Stimulated activated memory B cell treated with anti-CD40 and anti-IgM and Interleukin-4, amounts not matched to agents 10 μg/mL and 1 μg/mL and 100 μg/mL, for 72 hours (primary cell): ENCODE results near the gene TBL1X.
"Not testable (repeated sequence)": the region's sequence is repeated elsewhere in the genome, so short reads cannot be mapped to it uniquely, and the experiment has no call there.

ENCODE experiments used
- ATAC-seq: fragments of 150-1000 bp; cut with Tn5 transposase; 2 replicates; pipeline ENCODE4 v1.10.0; 2021
- H3K27ac Mint-ChIP-seq: one replicate; pipeline ENCODE4 v1.8.0; 2022; ENCODE audit warnings: mild to moderate bottlenecking, mixed read lengths
- H3K27me3 Mint-ChIP-seq: one replicate; pipeline ENCODE4 v1.8.0; 2022; ENCODE audit warnings: mixed read lengths
- H3K36me3 Mint-ChIP-seq: one replicate; pipeline ENCODE4 v1.8.0; 2022; ENCODE audit warnings: mixed read lengths
- H3K4me1 Mint-ChIP-seq: one replicate; pipeline ENCODE4 v1.8.0; 2022; ENCODE audit warnings: mixed read lengths
- H3K4me3 Mint-ChIP-seq: one replicate; pipeline ENCODE4 v1.8.0; 2022; ENCODE audit warnings: mild to moderate bottlenecking, moderate library complexity, mixed read lengths
- H3K9me3 Mint-ChIP-seq: one replicate; pipeline ENCODE4 v1.8.0; 2022; ENCODE audit warnings: mixed read lengths

Gene TBL1X

DNA sequence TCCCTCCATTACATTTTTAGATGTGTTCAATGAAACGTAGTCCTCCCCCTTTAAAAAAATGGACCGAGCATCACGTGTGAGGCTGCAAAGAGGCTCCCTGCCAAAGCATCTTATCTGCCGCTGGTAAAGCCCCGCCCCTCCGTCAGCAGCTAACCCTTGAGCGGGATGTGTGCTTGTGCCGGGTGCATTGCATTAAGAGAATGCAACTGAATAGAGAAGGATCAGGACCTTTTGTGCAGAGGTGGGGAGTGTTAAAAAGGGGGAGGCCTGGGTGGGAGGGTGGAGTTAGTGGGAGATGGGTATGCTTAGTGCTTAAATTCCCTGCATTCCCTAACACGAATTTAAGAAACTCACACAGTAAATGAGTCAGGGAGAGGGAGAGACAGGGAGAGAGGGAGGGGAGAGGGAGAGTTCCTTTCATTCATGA, 66.0 kb downstream of the TBL1X start:
- H3K36me3 Mint-ChIP-seq = no peaks in the 10 kb centered on the region
- H3K27ac Mint-ChIP-seq = peak overlapping the region; percentile 83
- peak overlapping the region; percentile 72 for H3K4me3 Mint-ChIP-seq
- H3K27me3 Mint-ChIP-seq = no peaks in the 10 kb centered on the region
- peaks cover 60% of the 10 kb centered on the region for H3K4me1 Mint-ChIP-seq
- ATAC-seq = peak; percentile 81
- H3K9me3 Mint-ChIP-seq = no peaks in the 10 kb centered on the region

DNA sequence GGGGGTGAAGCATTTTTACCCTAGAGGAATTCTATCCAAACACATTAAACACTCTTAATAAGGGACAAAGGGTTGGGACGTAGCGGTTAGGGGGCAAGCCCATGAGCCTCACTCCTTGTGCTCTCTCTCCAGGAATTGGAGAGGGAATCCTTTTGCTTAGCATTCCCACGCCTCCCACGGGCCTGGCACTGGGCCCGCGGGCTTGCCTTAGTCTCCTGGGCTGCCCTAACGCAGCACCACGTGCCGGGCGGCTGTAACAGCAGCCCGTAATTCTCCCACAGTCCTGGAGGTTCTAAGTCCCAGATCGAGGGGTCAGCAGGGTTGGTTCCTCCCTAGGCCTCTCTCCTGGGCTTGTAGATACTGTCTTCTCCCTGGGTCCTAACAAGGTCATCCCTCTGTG, 67.5 kb downstream of the TBL1X start:
- Mint-ChIP-seq H3K9me3 (no peaks in the 10 kb centered on the region), H3K27ac (no peak overlapping the region), H3K4me3 (no peak overlapping the region), H3K4me1 (peaks cover 49% of the 10 kb centered on the region), H3K27me3 (no peaks in the 10 kb centered on the region), H3K36me3 (peaks cover 4% of the 10 kb centered on the region)
- ATAC-seq = no peak

DNA sequence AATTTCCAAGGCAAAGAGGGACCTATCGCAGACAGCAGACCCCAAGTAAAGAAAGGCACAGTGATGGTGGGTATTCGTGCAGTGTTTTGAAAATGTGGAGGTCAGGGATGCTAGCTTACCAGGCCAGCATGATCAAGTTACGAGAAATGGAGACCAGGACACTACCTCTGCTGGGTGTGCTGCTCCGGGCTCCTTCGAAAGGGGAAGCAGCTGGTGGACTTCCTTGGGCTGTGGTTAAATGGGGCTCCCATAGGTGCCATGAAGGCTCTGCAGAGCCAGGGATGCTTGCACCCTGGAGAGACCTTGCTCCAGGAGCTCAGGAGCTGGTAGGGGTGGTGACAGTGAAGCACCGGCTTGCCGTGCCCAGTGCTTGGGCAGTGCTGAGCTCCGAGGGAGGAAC, 68.8 kb downstream of the TBL1X start:
- Mint-ChIP-seq H3K27me3 (no peaks in the 10 kb centered on the region), H3K36me3 (peaks cover 10% of the 10 kb centered on the region), H3K27ac (no peak overlapping the region), H3K4me3 (no peak overlapping the region), H3K4me1 (peaks cover 43% of the 10 kb centered on the region), H3K9me3 (no peaks in the 10 kb centered on the region)
- ATAC-seq = no peak

- H3K36me3 Mint-ChIP-seq = peaks cover 12% of the 10 kb centered on the region
- H3K27ac Mint-ChIP-seq = peak overlapping the region; percentile 63
- H3K4me3 Mint-ChIP-seq = no peak overlapping the region
- no peaks in the 10 kb centered on the region for H3K27me3 Mint-ChIP-seq
- no peak for ATAC-seq
- H3K9me3 Mint-ChIP-seq = no peaks in the 10 kb centered on the region
- peaks cover 36% of the 10 kb centered on the region for H3K4me1 Mint-ChIP-seq
Measured at GRCh38 chrX:9534686-9535085, 69.8 kb downstream of the TBL1X start.

GRCh38 chrX:9535101-9535500, 70.2 kb downstream of the TBL1X start:
- Mint-ChIP-seq H3K4me3 (no peak overlapping the region), H3K27me3 (no peaks in the 10 kb centered on the region), H3K36me3 (peaks cover 12% of the 10 kb centered on the region), H3K9me3 (no peaks in the 10 kb centered on the region), H3K4me1 (peaks cover 33% of the 10 kb centered on the region), H3K27ac (peak overlapping the region; percentile 63)
- ATAC-seq = no peak

DNA sequence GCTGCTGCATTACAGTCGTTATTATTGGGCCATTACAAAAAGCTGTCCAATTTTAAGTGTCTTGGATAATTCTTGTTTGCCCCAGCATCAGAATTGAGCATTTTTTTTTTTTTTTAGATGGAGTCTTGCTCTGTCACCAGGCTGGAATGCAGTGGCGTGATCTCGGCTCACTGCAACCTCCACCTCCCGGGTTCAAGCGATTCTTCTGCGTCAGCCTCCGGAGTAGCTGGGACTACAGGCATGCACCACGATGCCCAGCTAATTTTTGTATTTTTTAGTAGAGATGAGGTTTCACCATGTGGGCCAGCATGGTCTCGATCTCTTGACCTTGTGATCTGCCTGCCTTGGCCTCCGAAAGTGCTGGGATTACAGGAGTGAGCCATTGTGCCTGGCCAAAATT, 71.3 kb downstream of the TBL1X start:
- not testable (repeated sequence) for H3K27ac Mint-ChIP-seq, H3K9me3 Mint-ChIP-seq, H3K27me3 Mint-ChIP-seq, ATAC-seq, H3K4me3 Mint-ChIP-seq
- H3K36me3 Mint-ChIP-seq = peaks cover 12% of the 10 kb centered on the region
- H3K4me1 Mint-ChIP-seq = peaks cover 26% of the 10 kb centered on the region

DNA sequence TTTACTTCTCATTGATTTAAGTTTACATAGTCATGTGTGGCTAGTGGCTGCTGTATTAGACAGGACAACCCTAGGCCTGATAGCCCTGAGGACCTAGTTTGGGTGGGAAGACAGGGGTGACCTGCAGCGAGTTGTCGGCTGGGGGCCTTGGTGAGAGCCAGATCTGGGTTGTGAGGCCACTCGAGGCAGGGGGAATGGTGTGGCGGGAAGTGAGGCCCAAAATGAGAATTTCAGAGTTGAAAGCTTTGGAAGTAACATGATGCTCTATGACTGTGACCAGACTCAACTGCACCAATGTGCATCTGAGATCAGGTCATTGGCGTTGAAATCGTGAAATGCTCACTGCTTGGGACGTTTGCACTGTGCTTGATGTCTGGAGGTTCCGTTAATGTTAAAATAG, 72.9 kb downstream of the TBL1X start:
- Mint-ChIP-seq H3K36me3 (peaks cover 14% of the 10 kb centered on the region), H3K9me3 (no peaks in the 10 kb centered on the region), H3K4me3 (no peak overlapping the region), H3K4me1 (peaks cover 21% of the 10 kb centered on the region), H3K27ac (no peak overlapping the region), H3K27me3 (no peaks in the 10 kb centered on the region)
- ATAC-seq = no peak

DNA sequence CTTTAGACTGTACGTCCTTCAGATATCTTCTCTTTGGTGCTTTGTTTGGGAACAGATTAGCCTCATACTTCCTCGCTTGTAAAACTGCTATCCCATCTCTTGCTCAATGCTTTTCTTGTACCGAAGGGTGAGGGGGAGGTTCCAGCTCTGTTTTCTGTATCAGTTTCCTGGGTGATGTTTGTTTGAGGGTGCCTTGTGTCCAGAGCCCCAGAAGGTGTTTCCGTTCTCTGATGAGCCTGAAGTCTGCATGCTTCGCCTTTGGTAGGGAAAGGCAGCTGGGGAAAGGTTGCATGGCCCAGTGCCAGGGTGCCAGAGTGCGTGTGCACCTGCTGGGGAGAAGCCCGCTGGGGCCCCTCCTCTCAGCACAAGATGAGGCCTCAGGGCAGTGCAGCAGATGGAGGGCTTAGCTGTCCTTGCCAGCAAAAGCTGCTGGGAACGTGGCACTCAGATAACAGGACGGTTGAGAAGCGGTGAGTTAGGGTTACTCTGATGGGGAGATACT, 73.7 kb downstream of the TBL1X start:
- no peak for ATAC-seq
- Mint-ChIP-seq H3K4me1 (peaks cover 13% of the 10 kb centered on the region), H3K4me3 (no peak overlapping the region), H3K9me3 (no peaks in the 10 kb centered on the region), H3K27me3 (no peaks in the 10 kb centered on the region), H3K27ac (no peak overlapping the region), H3K36me3 (peaks cover 17% of the 10 kb centered on the region)

GRCh38 chrX:9539605-9540387, 74.9 kb downstream of the TBL1X start:
- H3K9me3 Mint-ChIP-seq = no peaks in the 10 kb centered on the region
- H3K27ac Mint-ChIP-seq = no peak overlapping the region
- no peak overlapping the region for H3K4me3 Mint-ChIP-seq
- ATAC-seq = no peak
- peaks cover 17% of the 10 kb centered on the region for H3K36me3 Mint-ChIP-seq
- no peaks in the 10 kb centered on the region for H3K27me3 Mint-ChIP-seq
- peaks cover 5% of the 10 kb centered on the region for H3K4me1 Mint-ChIP-seq

- ATAC-seq = no peak
- Mint-ChIP-seq H3K36me3 (peaks cover 20% of the 10 kb centered on the region), H3K4me1 (no peaks in the 10 kb centered on the region), H3K27ac (no peak overlapping the region), H3K9me3 (no peaks in the 10 kb centered on the region), H3K27me3 (no peaks in the 10 kb centered on the region), H3K4me3 (no peak overlapping the region)
Measured at GRCh38 chrX:9542106-9542760, 77.4 kb downstream of the TBL1X start.

GRCh38 chrX:9542761-9543111, 77.9 kb downstream of the TBL1X start:
- no peak overlapping the region for H3K4me3 Mint-ChIP-seq
- no peaks in the 10 kb centered on the region for H3K4me1 Mint-ChIP-seq
- H3K27ac Mint-ChIP-seq = no peak overlapping the region
- no peaks in the 10 kb centered on the region for H3K9me3 Mint-ChIP-seq
- no peaks in the 10 kb centered on the region for H3K27me3 Mint-ChIP-seq
- peaks cover 16% of the 10 kb centered on the region for H3K36me3 Mint-ChIP-seq
- no peak for ATAC-seq

GRCh38 chrX:9555354-9555753, 90.5 kb downstream of the TBL1X start:
- H3K27ac Mint-ChIP-seq = no peak overlapping the region
- no peaks in the 10 kb centered on the region for H3K9me3 Mint-ChIP-seq
- peaks cover 26% of the 10 kb centered on the region for H3K4me1 Mint-ChIP-seq
- H3K4me3 Mint-ChIP-seq = no peak overlapping the region
- peaks cover 24% of the 10 kb centered on the region for H3K36me3 Mint-ChIP-seq
- ATAC-seq = no peak
- no peaks in the 10 kb centered on the region for H3K27me3 Mint-ChIP-seq

DNA sequence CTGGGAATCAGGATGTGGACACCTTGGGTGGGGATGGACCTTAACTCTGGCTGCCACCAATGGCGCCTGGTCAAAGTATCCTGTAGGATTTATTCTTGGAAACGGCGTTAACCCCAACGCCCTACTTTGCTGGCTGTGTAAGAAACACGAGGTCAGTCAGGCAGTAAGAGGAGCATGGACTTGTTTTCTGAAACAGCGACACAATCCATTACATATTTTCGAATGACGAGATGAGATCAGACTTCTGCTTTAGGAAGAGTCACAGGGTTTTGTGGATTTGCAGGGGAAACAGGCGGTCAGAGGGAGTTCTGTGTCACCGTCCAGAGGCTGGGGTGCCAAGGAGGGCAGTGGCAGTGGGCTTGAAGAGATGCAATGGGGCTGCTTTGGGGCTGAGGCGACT, 92.2 kb downstream of the TBL1X start:
- ATAC-seq = no peak
- peaks cover 24% of the 10 kb centered on the region for H3K4me1 Mint-ChIP-seq

DNA sequence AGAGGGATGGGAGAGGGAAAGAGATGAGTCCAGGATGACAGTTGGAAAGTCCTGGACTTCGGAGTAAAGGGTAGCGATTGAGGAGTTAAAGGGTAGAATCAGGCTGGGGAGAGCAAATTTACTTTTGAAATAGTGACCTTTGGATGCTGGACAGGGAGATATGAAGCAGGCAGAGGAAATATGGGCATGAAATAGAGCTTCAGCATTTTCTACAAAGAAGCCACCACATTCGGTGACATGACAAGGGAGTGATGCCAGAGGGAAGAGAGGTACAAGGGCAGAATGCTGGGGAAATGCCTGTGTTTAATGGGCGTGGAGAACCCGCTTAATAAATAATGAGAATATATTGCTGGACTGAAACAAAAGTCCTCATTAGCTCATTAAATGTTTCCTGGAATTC, 92.7 kb downstream of the TBL1X start:
- ATAC-seq = no peak
- Mint-ChIP-seq H3K27me3 (no peaks in the 10 kb centered on the region), H3K9me3 (no peaks in the 10 kb centered on the region), H3K4me3 (no peak overlapping the region), H3K27ac (no peak overlapping the region), H3K4me1 (peaks cover 21% of the 10 kb centered on the region), H3K36me3 (peaks cover 17% of the 10 kb centered on the region)

More for the DNA sequence above, 92.2 kb downstream of the TBL1X start:
- Mint-ChIP-seq H3K9me3 (no peaks in the 10 kb centered on the region), H3K27ac (no peak overlapping the region), H3K27me3 (no peaks in the 10 kb centered on the region), H3K36me3 (peaks cover 20% of the 10 kb centered on the region), H3K4me3 (no peak overlapping the region)

DNA sequence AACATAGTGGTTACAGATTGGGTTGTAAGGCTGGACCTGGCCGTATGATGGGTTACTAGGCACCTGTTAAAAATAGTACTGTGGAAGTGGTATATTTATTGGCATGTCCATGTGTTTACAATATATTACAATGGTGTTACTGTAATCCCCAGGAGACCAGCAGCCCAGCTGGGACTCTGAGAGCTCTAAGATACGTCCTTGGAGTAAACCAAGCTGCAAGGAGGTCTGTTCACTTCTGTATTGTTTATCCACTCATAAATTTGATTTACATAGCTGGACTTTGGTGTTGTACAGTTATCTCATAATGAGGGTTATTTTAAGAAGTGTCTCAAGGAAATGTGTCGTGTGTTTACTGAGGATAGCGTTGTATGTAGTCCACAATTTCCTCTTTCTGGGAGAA, 93.8 kb downstream of the TBL1X start:
- Mint-ChIP-seq H3K36me3 (peaks cover 8% of the 10 kb centered on the region), H3K27ac (no peak overlapping the region), H3K4me1 (peaks cover 21% of the 10 kb centered on the region), H3K9me3 (no peaks in the 10 kb centered on the region), H3K27me3 (no peaks in the 10 kb centered on the region), H3K4me3 (no peak overlapping the region)
- no peak for ATAC-seq

- Mint-ChIP-seq H3K9me3 (no peaks in the 10 kb centered on the region), H3K4me3 (no peak overlapping the region), H3K27ac (no peak overlapping the region), H3K36me3 (peaks cover 8% of the 10 kb centered on the region), H3K27me3 (no peaks in the 10 kb centered on the region), H3K4me1 (peaks cover 21% of the 10 kb centered on the region)
- ATAC-seq = no peak
Measured at GRCh38 chrX:9560219-9560618, 95.4 kb downstream of the TBL1X start.
